Activated naive CD4-positive, alpha-beta T cell treated with anti-CD3 and anti-CD28 coated beads for 36 hours (primary cell): Measurements from ENCODE around the gene NOD2. TPM values are rescaled to one million over a fixed set of nuclear protein-coding genes. Genes with fewer than 3 reads are reported as not detected.
A peak's percentile ranks its signal among the peaks of the same experiment; 100 is the strongest.

Experiments
- CTCF ChIA-PET: fragments of 350-600 bp; sonication (Branson Sonifier 250); formaldehyde crosslinking; loops from one replicate; lab custom pipeline; 2021; ENCODE audit warnings: antibody characterized with exemption; lab: Charles Lee
- DNase-seq: peaks from one replicate; pipeline ENCODE4 v3.0.0-alpha.2; 2020
- H3K27ac Mint-ChIP-seq: one replicate; pipeline ENCODE4 v1.8.0; 2021; ENCODE audit warnings: mild to moderate bottlenecking, mixed read lengths
- H3K27me3 Mint-ChIP-seq: one replicate; pipeline ENCODE4 v1.8.0; 2021; ENCODE audit warnings: low read depth, mixed read lengths
- H3K36me3 Mint-ChIP-seq: one replicate; pipeline ENCODE4 v1.8.0; 2021; ENCODE audit warnings: low read depth, mixed read lengths
- H3K4me1 Mint-ChIP-seq: one replicate; pipeline ENCODE4 v1.8.0; 2021; ENCODE audit warnings: low read depth, mixed read lengths
- H3K4me3 Mint-ChIP-seq: one replicate; pipeline ENCODE4 v1.8.0; 2021; ENCODE audit warnings: mild to moderate bottlenecking, moderate library complexity, mixed read lengths
- H3K9me3 Mint-ChIP-seq: one replicate; pipeline ENCODE4 v1.8.0; 2021; ENCODE audit warnings: mixed read lengths
- intact Hi-C: fragments of 100-400 bp; cut with micrococcal nuclease; formaldehyde crosslinking; loops from one replicate; pipeline ENCODE4 v1.15.1; 2023
- total RNA-seq, 2 experiments: library from RNA; stranded (reverse); gene quantifications; one replicate each; pipeline ENCODE4 v1.2.3, GENCODE V29; 2021

The NOD2 gene
- total RNA-seq, 2 experiments from 2014 or later = 1.2 to 1.7 TPM

DNA sequence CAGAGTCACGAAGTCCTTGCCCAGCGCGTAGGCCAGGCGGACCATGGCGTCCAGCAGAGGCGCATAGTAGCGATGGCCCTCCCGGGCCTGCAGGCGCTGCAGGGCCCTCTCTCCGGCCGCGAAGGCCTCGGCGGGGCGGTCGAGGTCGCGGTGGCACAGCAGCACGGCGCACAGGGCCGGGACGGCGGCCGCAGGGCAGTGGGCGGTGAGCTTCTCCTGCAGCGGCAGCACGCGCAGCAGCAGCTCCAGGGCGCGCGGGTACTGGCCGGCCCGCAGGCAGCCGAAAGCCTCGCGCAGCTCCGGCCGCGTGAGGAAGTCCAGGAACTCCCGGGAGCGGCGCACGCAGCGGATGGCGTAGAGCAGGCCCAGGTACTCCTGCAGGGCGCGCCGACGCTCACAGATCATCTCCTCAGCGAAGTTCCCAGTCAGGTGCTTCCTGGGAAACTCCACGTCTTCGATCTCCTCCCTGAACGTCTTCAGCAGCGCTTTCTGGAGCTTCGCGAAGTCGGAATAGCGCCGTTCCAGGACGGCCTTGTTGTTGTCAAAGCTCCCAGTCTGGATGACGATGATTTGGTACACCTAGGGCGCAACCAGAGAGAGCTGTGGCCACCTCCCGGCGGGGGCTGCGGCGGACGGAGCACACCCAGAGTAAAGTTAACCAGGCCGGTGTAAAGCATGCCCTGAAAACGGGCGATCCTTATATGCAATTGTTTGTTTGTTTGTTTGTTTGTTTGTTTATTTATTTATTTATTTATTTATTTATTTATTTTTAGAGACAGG lies 19.7 kb upstream of the NOD2 start:
- Mint-ChIP-seq H3K4me3 (no peak overlapping the region), H3K9me3 (peaks cover 23% of the 10 kb centered on the region), H3K27me3 (no peaks in the 10 kb centered on the region), H3K36me3 (peaks cover 69% of the 10 kb centered on the region), H3K4me1 (peaks cover 26% of the 10 kb centered on the region), H3K27ac (no peak overlapping the region)
- CTCF ChIA-PET = interaction anchor here (0.6 to 24.9 kb wide), 6 partner anchors 6 to 332 kb away, joined by 3 to 532 read pairs (median 251); partner anchors contain the start of genes CYLD and SNX20
- no peak for DNase-seq
- intact Hi-C loops = no loop called here

GRCh38 chr16:50674831-50675230 lies 18.6 kb upstream of the NOD2 start:
- no peak overlapping the region for H3K4me3 Mint-ChIP-seq
- peaks cover 36% of the 10 kb centered on the region for H3K4me1 Mint-ChIP-seq
- no peaks in the 10 kb centered on the region for H3K27me3 Mint-ChIP-seq
- intact Hi-C loops = no loop called here
- H3K36me3 Mint-ChIP-seq = peaks cover 68% of the 10 kb centered on the region
- peaks cover 23% of the 10 kb centered on the region for H3K9me3 Mint-ChIP-seq
- CTCF ChIA-PET = interaction anchor here (0.5 to 24.9 kb wide), 6 partner anchors 7 to 216 kb away, joined by 3 to 532 read pairs (median 128); partner anchors contain the start of gene CYLD
- no peak overlapping the region for H3K27ac Mint-ChIP-seq
- DNase-seq = no peak

DNA sequence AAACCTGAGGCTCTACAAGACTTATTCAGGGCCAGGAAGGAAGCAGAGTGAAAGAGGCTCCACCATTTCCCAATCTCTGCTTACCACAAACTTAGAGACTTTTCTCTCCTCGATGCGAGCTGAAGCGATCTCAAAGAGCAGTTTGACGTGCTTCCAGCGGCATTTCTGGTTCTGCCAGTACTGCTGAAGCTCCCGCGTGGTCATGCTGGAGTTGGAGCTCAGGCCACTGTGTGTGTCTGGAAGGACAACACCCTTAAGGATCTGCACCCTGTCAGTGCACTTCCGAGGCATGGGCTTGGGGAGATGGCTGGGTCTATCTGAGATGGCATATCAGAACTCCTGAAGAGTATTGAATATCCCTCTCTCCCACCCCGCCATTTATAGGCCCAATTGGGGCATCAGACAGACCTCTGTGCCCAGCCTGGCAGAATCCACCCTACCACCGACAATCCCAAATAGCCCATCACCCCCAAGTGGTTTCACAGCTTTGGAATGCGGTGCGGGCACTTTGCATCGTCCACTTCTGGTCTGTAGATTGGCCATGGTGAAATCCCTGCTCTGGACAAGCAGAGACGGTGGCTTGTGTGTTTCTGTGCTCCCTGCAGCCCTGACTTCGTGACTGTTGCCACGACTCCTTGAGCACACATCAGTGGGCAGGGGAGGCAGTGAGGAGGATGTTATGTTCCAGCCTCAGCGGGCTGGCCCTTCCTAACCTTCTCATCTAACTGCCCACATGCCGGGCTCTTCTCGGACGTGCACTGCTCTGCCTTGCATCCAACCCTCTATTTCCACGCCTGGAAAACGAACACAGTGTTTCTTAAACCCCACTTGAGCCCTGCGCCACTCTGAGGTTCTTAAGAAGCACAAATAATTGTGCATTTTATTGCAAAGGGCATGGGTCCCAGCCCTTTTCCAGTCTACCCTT lies 17.5 kb upstream of the NOD2 start:
- no peak for DNase-seq
- CTCF ChIA-PET = interaction anchor here (0.5 to 24.9 kb wide), 6 partner anchors 8 to 162 kb away, joined by 3 to 532 read pairs (median 128); partner anchors contain the start of gene CYLD
- peaks cover 23% of the 10 kb centered on the region for H3K9me3 Mint-ChIP-seq
- H3K36me3 Mint-ChIP-seq = peaks cover 63% of the 10 kb centered on the region
- intact Hi-C loops = no loop called here
- peak overlapping the region; percentile 60 for H3K27ac Mint-ChIP-seq
- peaks cover 40% of the 10 kb centered on the region for H3K4me1 Mint-ChIP-seq
- no peak overlapping the region for H3K4me3 Mint-ChIP-seq
- H3K27me3 Mint-ChIP-seq = no peaks in the 10 kb centered on the region

GRCh38 chr16:50676684-50677225 lies 16.7 kb upstream of the NOD2 start:
- Mint-ChIP-seq H3K9me3 (peaks cover 16% of the 10 kb centered on the region), H3K36me3 (peaks cover 57% of the 10 kb centered on the region), H3K27ac (peak overlapping the region; percentile 62), H3K4me3 (no peak overlapping the region), H3K27me3 (no peaks in the 10 kb centered on the region), H3K4me1 (peaks cover 42% of the 10 kb centered on the region)
- CTCF ChIA-PET = interaction anchor here (0.8 to 24.9 kb wide), 8 partner anchors 9 to 318 kb away, joined by 3 to 532 read pairs (median 5); partner anchors contain the start of gene CYLD
- intact Hi-C loops = no loop called here
- DNase-seq = no peak

DNA sequence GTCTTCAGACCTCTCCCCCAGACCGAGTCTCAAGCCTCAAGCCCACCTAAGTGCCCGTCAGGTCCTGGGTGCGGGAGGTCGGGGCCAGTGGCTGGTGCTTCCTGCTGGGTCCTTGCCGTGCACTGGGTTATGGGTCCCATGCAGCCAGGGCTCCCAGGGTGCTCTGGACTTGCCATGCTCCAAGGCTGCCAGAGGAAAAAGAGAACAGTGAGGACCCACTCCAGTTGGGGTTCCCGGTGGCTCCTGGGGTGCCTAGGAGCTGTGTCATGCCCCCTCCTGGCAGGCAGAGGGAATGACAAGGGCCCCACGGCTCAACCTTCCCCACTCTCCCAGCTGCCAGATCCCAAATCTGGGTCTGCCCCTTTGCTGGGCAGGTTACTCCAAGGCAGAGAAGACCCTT lies 16.1 kb upstream of the NOD2 start:
- DNase-seq = no peak
- no peaks in the 10 kb centered on the region for H3K27me3 Mint-ChIP-seq
- H3K36me3 Mint-ChIP-seq = peaks cover 51% of the 10 kb centered on the region
- CTCF ChIA-PET = interaction anchor here (0.8 to 24.9 kb wide), 11 partner anchors 10 to 318 kb away, joined by 3 to 532 read pairs (median 3); partner anchors contain the start of gene CYLD
- peak overlapping the region; percentile 62 for H3K27ac Mint-ChIP-seq
- peaks cover 46% of the 10 kb centered on the region for H3K4me1 Mint-ChIP-seq
- intact Hi-C loops = no loop called here
- H3K4me3 Mint-ChIP-seq = no peak overlapping the region
- peaks cover 10% of the 10 kb centered on the region for H3K9me3 Mint-ChIP-seq

DNA sequence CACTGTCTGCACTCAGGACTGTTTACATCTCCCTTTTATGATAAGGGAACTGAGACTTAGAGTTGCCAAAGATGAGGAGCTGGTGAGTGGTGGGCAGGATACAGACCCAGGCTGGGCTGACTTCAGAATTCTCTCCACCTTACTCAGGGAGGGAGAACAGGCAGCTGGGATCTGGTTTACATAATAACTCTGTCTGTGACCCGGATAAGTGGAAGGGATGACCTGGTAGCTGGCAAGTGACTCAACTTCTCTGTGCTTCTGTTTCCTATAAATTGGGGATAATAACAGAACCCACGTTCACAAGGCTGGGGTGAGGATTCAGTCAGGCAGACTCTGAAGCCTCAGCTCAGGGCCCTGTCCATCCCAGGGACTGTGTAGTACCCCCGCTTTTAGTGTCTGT lies 14.9 kb upstream of the NOD2 start:
- DNase-seq = no peak
- intact Hi-C loops = no loop called here

GRCh38 chr16:50679266-50679665 lies 14.1 kb upstream of the NOD2 start:
- CTCF ChIA-PET = interaction anchor here (0.9 to 24.9 kb wide), 8 partner anchors 8 to 127 kb away, joined by 3 to 532 read pairs (median 6); partner anchors contain the start of gene CYLD
- Mint-ChIP-seq H3K4me1 (peaks cover 63% of the 10 kb centered on the region), H3K36me3 (peaks cover 35% of the 10 kb centered on the region), H3K9me3 (no peaks in the 10 kb centered on the region), H3K27me3 (no peaks in the 10 kb centered on the region), H3K27ac (peak overlapping the region; percentile 93), H3K4me3 (peak overlapping the region; percentile 83)
- intact Hi-C loops = no loop called here
- no peak for DNase-seq

More for the DNA sequence above, 14.9 kb upstream of the NOD2 start:
- Mint-ChIP-seq H3K4me3 (peak overlapping the region; percentile 83), H3K27me3 (no peaks in the 10 kb centered on the region), H3K27ac (peak overlapping the region; percentile 89), H3K4me1 (peaks cover 56% of the 10 kb centered on the region), H3K36me3 (peaks cover 40% of the 10 kb centered on the region), H3K9me3 (peaks cover 3% of the 10 kb centered on the region)
- CTCF ChIA-PET = interaction anchor here (0.8 to 24.9 kb wide), 15 partner anchors 9 to 128 kb away, joined by 3 to 532 read pairs (median 4); partner anchors contain the start of gene CYLD

- H3K9me3 Mint-ChIP-seq = no peaks in the 10 kb centered on the region
- CTCF ChIA-PET = interaction anchor here (0.7 to 24.9 kb wide), 7 partner anchors 12 to 127 kb away, joined by 3 to 532 read pairs (median 5); partner anchors contain the start of gene CYLD
- peaks cover 28% of the 10 kb centered on the region for H3K36me3 Mint-ChIP-seq
- H3K27ac Mint-ChIP-seq = peak overlapping the region; percentile 93
- no peak for DNase-seq
- no peaks in the 10 kb centered on the region for H3K27me3 Mint-ChIP-seq
- peak overlapping the region; percentile 83 for H3K4me3 Mint-ChIP-seq
- H3K4me1 Mint-ChIP-seq = peaks cover 70% of the 10 kb centered on the region
- intact Hi-C loops = no loop called here
Observed at GRCh38 chr16:50679676-50680555, 13.5 kb upstream of the NOD2 start.

- Mint-ChIP-seq H3K27ac (peak overlapping the region; percentile 93), H3K4me1 (peaks cover 76% of the 10 kb centered on the region), H3K27me3 (no peaks in the 10 kb centered on the region), H3K36me3 (peaks cover 23% of the 10 kb centered on the region), H3K9me3 (no peaks in the 10 kb centered on the region), H3K4me3 (peak overlapping the region; percentile 83)
- no peak for DNase-seq
- CTCF ChIA-PET = interaction anchor here (0.7 to 24.9 kb wide), 6 partner anchors 13 to 126 kb away, joined by 3 to 532 read pairs (median 128); partner anchors contain the start of gene CYLD
- intact Hi-C loops = no loop called here
Observed at GRCh38 chr16:50680556-50680893, 12.9 kb upstream of the NOD2 start.

GRCh38 chr16:50681021-50681885 lies 12.2 kb upstream of the NOD2 start, which contains the start of gene SNX20:
TSS of gene SNX20 (minus strand) at chr16:50681312. CDS start at chr16:50677526, 3,786 bp downstream.
- intact Hi-C loops = no loop called here
- peaks cover 81% of the 10 kb centered on the region for H3K4me1 Mint-ChIP-seq
- H3K27me3 Mint-ChIP-seq = no peaks in the 10 kb centered on the region
- H3K4me3 Mint-ChIP-seq = peak within 1 kb of the TSS; percentile 83
- peaks cover 16% of the 10 kb centered on the region for H3K36me3 Mint-ChIP-seq
- DNase-seq = peak; percentile 78
- H3K27ac Mint-ChIP-seq = peak within 1 kb of the TSS; percentile 93
- H3K9me3 Mint-ChIP-seq = no peaks in the 10 kb centered on the region
- CTCF ChIA-PET = interaction anchor here (0.6 to 24.9 kb wide), 8 partner anchors 14 to 321 kb away, joined by 3 to 532 read pairs (median 8); partner anchors contain the start of gene CYLD
